Posterior vena cava (tissue), 2 donors: Measurements from ENCODE around the gene CLEC16A. TPM values are rescaled to one million over a fixed set of nuclear protein-coding genes. Genes with fewer than 3 reads are reported as not detected.

Experiments used
- DNase-seq: peaks from one replicate; pipeline ENCODE4 v3.0.0-alpha.2; 2020; ENCODE audit warnings: low spot score
- intact Hi-C, 2 donors: fragments of 100-400 bp; cut with DNase I; formaldehyde crosslinking; loops; one replicate each; pipeline versions ENCODE4 v1.14.1 to v1.14.2; 2022 to 2023
- total RNA-seq, 2 donors: library from RNA; stranded (reverse); fragmentation: NEBNext Ultra II Directional; extraction: Animal tissue kit (Norgen Biotek cat#: 25700); gene quantifications; one replicate each; pipeline ENCODE4 v1.2.1, GENCODE V29; 2021
- donor health status: DM: yes; HTN: yes; CAD: no.
- donor health status: DM: yes; HTN: yes; CAD: no.

The CLEC16A gene
- total RNA-seq, 2 donors from 2014 or later: 19.4 to 20.1 TPM

DNA sequence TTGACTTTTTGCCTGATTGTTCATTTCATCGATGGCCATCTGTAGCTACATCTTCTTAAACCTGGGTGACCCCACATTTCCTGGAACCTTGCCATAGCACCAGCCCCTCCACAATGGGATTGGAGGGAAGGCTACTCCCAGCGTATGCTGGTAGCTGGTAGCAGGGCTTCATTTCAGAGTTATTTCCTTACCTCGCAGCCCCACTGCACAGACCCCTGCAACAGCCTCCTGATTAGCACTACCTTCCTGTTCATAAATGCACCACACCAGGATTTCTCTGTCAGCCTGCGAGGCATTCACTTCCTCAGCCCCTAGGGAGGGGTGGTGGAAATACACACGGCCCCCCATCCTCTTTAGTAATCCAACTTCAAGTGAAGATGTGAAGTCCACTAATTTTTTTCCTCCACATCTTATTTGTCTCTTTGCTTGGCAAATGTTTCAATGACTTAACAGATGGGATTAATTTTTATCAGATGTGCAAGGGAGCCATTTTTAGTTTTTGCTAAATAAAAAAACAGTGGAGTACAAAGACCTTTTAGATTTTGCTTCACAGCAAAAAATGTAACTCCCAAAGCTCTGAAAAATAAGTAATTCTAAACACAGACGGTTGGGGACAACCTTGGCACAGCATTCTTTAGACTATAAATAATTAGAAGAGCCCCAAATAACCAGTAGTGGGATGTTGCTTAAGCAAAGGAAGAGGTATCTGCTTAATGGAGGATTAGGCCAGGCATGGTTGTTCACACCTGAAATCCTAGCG lies 76.6 kb downstream of the CLEC16A start:
- intact Hi-C loops: no loop called here
- no peak for DNase-seq

- DNase-seq: no peak
Measured at GRCh38 chr16:11022002-11022401, 77.6 kb downstream of the CLEC16A start.

GRCh38 chr16:11023262-11024039 lies 79.1 kb downstream of the CLEC16A start:
- intact Hi-C loops: no loop called here

More at GRCh38 chr16:11022002-11022401, 77.6 kb downstream of the CLEC16A start:
- intact Hi-C loops: no loop called here

GRCh38 chr16:11024333-11025053 lies 80.1 kb downstream of the CLEC16A start:
- DNase-seq: no peak
- intact Hi-C loops: no loop called here

More at GRCh38 chr16:11023262-11024039, 79.1 kb downstream of the CLEC16A start:
- DNase-seq: no peak

GRCh38 chr16:11025120-11025531 lies 80.8 kb downstream of the CLEC16A start:
- intact Hi-C loops: no loop called here
- no peak for DNase-seq

- intact Hi-C loops: no loop called here
- DNase-seq: no peak
Measured at GRCh38 chr16:11029948-11030347, 85.6 kb downstream of the CLEC16A start.

- no peak for DNase-seq
- intact Hi-C loops: no loop called here
Measured at GRCh38 chr16:11030990-11031510, 86.7 kb downstream of the CLEC16A start.

DNA sequence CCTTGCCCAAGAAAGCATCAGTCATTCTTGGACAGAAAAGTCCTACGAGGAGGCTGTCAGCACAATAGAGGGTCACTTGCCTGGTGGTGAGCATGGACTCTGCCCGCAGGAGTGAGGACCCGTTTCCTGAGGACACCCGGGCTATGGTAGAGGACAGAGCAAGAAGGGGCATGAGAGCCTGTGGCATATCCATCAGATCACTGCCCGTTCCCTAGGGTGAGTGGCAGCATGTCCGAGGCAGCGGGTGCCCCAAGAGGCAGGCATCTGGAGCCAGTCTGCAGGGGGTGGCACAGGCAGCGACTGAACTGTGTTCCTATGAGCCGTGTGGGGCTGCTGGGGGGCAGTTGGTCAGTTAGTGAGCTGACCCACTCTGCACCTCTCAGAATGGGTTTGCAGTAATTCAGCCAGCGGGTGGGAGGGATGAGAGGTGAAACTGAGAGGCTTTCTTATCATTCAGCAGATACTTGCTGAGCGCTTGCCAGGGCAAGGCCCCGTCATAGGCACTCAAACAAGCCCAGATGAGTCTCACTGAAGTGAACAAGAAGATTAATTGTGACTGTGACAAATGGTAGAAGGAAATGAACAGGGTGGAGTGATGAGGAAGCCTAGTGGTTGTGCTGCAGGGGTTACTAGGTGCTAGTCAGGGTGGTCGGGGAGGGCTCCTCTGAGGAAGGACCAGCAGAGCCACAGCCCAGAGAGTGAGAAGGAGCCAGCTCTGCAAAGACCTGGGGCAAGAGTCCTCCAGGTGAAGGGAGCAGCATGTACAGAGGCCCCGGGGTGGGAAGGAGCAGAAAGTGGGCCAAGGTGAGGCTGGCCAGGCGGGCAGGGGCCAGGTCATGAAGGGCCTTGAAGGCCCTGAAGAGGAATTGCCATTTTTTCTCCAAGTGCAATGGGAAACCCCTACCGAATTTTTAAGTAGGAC lies 87.9 kb downstream of the CLEC16A start:
- intact Hi-C loops: no loop called here
- DNase-seq: no peak

DNA sequence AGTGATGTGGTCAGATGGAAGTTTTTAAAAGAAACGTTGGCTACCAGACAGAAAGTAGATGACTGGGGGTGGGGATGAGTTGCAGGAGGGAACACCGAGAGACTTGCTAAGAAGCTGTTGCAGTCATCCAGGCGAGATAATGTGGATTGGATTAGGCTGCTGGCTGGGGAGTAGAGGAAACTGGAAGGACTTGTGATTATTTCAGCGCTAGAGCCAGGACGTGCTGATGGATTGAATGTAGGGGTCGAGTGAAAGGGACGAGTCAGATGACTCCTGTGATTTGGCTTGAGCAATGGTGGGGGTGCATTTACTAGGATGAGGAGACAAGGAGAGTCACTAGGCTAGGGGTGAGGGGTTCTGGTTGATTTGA lies 88.5 kb downstream of the CLEC16A start:
- intact Hi-C loops: no loop called here
- DNase-seq: no peak

GRCh38 chr16:11033629-11034420 lies 89.5 kb downstream of the CLEC16A start:
- DNase-seq: no peak

GRCh38 chr16:11034481-11034931 lies 90.1 kb downstream of the CLEC16A start:
- no peak for DNase-seq
- intact Hi-C loops: no loop called here

More at GRCh38 chr16:11033629-11034420, 89.5 kb downstream of the CLEC16A start:
- intact Hi-C loops: no loop called here

DNA sequence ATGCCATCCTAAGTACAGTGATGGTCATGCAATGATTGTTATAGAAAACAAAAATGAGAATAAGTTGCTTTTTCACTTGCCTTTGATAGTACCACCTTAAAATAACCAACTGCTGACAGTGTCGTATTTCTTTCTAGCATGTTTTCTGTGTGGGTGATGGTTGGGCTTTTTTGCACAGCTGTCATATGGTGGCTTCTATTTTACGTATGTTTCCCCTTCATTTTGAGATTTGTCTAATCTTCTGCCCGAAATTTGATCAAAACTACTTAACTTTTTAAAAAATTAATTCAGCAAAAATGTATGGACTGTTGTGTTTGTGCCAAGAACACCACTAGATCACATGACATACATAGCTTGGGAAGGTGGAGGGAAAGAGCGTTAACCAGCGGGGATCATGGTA lies 90.7 kb downstream of the CLEC16A start:
- intact Hi-C loops: no loop called here
- no peak for DNase-seq

GRCh38 chr16:11036040-11036439 lies 91.7 kb downstream of the CLEC16A start:
- intact Hi-C loops: no loop called here
- no peak for DNase-seq

GRCh38 chr16:11036868-11037410 lies 92.6 kb downstream of the CLEC16A start:
- intact Hi-C loops: no loop called here
- DNase-seq: no peak

DNA sequence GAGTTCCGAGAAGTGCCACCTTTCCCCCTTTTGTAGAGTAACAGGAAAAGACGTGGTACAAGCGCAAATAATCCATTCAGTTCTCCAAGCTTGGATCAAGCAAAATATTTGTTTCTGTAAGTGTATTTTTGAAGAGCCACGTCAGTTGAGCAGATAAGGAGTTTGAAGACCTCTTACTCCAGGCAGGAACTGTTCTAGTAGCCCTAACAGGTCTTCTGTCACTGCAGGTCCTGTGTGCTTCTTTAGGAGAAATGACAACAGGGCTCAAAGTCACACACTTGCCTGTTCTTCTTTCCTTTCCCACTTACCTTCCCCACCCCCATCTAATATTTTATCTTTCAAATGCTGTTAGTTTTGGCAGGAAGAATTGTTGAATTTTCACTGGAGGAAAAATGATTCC lies 93.9 kb downstream of the CLEC16A start:
- DNase-seq: no peak
- intact Hi-C loops: no loop called here

DNA sequence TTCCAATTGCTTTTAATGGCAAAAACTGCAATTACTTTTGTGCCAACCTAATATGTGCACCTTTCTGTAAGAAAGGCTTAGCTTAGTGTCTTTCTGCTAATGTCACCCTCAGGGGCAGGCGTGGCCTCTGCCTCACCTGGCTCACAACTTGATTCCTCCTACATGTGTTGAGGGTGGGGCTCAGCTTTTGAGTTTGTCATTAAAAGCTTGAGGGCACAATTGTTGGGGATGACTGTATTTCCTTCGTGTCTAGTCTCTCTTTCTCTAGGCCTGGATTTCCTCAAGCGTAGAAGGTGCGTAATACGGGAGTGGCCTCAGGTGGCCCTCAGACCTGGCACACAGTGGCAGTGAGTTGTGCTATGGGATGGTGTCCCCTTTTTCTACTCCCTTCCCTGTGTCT lies 94.4 kb downstream of the CLEC16A start:
- intact Hi-C loops: no loop called here
- no peak for DNase-seq

DNA sequence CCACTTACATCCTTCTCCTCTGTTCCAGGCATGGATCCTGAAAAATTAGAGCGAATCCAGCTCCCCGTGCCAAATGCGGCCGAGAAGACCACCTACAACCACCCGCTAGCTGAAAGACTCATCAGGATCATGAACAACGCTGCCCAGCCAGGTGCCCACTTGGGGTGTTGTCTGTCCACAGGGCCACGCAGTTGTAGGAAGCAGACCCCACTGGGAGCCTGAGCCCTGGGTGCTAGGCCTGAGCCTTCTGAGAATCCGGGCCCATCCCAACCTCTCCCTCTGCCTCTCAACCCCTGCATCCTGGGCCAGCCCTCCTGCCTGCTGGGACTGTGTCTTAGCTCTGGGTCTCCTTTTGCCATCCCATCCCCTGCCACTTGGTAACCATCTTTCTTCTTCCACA lies 95.4 kb downstream of the CLEC16A start:
- DNase-seq: no peak

GRCh38 chr16:11042191-11042590 lies 97.8 kb downstream of the CLEC16A start:
- intact Hi-C loops: no loop called here
- DNase-seq: no peak

More for the DNA sequence above, 95.4 kb downstream of the CLEC16A start:
- intact Hi-C loops: no loop called here
